GM10266 (cell line): ENCODE measurements around the gene PPP1R26.

Source experiments
- DNase-seq: peaks from one replicate; pipeline ENCODE4 v3.0.0; 2012; ENCODE audit errors: extremely low spot score
- TF ChIP-seq, protein P1 (sequence below): IDR thresholded peaks from 2 replicates; pipeline ENCODE4 v1.5.1; 2012; ENCODE audit warnings: mild to moderate bottlenecking, low read depth; ENCODE audit not compliant: control insufficient read depth, insufficient read depth; ENCODE audit errors: missing control alignments

The PPP1R26 gene

DNA sequence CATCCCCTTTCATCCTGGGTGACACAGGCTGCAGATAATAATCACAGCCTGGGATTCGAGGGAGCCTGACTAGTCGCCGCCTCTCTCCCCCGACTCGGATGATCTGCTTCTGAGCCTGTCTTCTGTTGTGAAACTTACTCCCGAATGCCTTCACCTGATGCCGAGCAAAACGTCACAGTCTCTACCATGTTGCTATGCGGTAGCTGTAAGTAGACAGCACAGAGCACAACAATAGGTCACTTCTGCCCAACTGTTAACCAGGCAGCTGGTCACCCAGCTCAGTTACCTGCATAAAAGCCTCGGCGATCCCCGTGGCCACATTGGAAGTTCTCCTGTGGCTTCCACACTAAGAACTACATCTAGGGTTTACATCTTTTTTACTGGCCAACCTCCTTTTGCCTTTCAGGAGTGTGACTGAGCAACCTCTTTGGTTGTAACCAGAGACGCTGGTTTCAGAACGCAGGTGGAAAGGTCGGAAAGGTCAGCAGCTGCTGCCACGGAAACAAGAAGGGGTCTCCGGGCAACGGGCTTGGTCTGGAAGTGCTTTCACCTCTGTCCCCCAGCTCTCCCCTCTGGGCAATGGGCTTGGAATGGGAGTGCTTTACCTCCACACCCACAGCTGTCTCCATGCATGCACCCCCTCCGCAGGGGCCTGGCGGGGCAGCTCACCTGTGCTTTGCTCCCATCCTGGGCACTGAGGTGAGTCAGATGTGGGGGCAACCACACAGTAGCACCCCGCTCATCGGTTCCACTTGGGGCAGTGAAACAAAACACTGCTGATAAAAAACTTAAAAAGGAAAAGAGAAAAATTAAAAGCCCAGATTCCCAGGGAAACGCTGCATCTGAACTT lies 7.6 kb upstream of the PPP1R26 start:
- TF ChIP-seq, protein P1, sequence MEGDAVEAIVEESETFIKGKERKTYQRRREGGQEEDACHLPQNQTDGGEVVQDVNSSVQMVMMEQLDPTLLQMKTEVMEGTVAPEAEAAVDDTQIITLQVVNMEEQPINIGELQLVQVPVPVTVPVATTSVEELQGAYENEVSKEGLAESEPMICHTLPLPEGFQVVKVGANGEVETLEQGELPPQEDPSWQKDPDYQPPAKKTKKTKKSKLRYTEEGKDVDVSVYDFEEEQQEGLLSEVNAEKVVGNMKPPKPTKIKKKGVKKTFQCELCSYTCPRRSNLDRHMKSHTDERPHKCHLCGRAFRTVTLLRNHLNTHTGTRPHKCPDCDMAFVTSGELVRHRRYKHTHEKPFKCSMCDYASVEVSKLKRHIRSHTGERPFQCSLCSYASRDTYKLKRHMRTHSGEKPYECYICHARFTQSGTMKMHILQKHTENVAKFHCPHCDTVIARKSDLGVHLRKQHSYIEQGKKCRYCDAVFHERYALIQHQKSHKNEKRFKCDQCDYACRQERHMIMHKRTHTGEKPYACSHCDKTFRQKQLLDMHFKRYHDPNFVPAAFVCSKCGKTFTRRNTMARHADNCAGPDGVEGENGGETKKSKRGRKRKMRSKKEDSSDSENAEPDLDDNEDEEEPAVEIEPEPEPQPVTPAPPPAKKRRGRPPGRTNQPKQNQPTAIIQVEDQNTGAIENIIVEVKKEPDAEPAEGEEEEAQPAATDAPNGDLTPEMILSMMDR = no peak
- DNase-seq = no peak

DNA sequence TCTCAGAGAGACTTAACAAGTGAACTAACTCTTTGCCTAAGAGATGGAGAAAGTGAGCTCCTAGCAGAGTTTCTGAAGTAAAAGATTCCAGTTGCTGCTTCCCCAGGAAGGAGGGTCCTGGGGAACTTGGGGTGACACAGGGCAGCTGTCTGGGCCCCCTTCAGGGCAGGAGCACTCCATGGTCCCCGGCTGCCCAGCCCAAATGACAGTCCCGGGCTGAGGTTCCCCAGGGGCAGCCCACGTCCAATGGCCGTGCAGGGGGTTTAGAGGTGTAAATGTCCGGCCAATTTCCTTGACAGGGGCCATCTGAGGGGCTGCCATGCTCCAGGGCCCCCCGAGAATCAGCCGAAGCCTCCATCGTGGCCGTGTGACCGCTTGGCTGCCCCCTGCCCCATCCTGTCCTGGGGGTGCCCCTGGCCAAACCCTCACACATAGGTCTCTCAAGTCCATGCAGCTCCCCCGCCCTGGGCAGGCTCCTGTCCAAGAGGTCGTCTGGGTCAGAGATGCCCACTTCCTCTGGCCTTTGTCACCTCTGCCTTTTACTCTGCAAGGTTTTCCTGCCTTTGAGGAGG lies 5.5 kb upstream of the PPP1R26 start:
- TF ChIP-seq, protein P1 = no peak
- DNase-seq = no peak

DNA sequence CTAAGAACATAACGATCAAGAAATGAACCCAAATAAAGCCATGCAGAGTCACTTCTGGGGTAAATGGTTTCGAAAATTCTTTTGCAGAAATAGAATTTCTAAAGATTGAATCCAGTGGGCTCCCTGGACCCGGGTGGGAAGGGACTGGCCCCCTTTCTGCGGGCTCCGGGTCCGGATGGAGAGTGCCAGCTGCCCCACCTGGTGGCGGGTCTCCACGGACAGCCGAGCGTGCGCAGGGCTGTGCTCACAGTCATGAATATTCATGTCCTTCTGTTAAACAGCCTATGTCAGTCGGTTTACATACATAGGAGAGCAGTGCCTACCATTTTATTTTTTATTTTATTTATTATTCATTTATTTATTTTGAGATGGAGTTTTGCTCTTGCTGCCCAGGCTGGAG lies 4.7 kb upstream of the PPP1R26 start:
- no peak for DNase-seq
- TF ChIP-seq, protein P1 = peak; percentile 41

DNA sequence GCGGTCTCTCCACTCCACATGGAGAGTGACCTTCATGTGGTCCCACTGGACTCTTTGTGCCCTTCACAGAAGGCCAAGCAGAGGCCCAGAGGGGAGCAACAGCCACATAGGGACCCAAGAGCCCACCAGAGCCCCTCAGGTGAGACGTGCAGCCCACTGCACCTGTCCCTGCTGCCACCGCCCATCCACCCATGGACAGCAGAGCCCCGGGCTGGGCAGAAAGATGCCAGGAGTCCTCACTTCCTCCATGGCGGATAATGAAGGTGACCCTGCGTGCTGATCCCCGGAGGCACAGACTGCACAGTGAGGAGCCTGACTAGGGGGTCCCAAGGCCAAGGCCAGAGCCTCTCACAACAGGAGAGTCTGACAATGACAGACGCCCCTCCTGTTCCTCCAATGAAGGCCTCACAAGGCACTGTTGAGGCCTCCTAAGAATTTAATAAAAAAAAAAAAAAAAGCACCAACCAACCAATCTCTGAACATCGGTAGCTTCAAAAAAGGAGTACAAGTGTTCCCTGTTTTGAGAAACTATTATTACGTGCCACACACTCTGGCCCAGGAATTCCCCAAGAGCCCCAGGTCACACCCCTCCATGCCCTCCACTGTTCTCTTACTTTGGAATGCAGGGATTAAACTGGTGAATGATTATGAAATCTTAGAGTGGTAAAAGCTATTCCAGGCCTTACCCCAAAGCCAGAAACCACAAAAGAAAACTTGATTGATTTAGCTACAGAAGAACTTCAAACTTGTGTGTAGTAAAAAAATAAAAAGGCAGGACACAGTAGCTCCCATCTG lies 2.8 kb upstream of the PPP1R26 start:
- TF ChIP-seq, protein P1 = no peak

DNA sequence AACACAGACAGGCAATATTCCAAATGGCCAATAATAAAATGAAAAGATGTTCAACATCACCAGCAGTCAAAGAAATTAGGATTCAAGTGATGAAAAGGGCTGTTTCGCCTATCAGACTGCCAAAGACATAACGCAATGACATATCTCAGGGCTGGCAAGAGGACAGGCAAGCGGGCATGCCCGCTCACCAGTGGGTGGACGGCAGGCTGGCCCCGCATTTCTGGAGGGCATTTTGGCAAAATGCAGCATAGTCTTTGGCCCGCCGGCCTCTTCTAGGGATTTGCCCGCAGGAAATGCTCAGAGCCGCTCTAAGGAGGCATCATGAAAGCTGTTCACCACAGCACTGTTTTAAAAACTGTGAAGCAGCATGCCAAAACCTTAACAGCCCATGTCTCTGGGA lies 1.4 kb upstream of the PPP1R26 start:
- DNase-seq = no peak
- TF ChIP-seq, protein P1 = no peak

More for the DNA sequence above, 2.8 kb upstream of the PPP1R26 start:
- no peak for DNase-seq

DNA sequence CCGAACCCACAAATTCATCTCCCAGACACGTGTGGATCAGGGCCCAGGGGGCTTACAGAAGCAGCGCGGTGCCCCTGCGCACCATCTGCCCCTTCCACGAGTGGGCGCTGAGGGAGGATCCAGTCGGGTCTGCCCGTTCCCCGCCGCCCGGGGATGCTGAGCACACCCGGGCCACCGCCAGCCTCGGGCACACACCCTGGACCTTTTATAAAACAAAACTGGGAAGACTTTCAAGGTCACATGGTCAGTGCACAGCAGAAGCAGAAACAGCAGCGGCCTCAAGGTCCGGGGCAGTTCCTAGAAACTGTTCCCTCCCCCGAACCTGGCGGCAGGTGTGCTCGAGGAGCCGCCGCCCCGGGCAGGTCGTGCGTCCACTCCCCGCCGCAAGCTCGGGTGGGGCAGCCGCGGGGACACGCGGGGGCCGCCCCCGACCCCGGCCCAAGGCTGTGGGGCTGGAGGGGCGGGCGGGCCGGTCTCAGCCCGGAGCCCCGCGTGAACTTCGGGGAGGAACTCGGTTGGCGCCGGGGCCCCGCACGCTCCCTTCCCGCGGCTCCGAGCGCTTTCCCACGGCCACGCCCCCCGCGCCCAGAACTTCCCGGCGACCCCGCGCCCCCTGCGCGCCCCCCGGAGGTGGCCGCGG lies 633 bp upstream of the PPP1R26 start:
- DNase-seq = no peak
- TF ChIP-seq, protein P1 = peak; percentile 2
